Lung (tissue), 12 donors: ENCODE results near the gene KRTAP5-6. TPM values are rescaled to one million over a fixed set of nuclear protein-coding genes. Genes with fewer than 3 reads are reported as not detected.

Experiments used
- ATAC-seq: fragments of 200-7000 bp; cut with Tn5 transposase; one replicate; pipeline ENCODE4 v1.9.1; 2020; ENCODE audit warnings: moderate number of reproducible peaks; ENCODE audit not compliant: insufficient read depth, low FRiP score
- DNase-seq, 3 donors: peaks; one replicate each; pipeline ENCODE4 v3.0.0-alpha.2; 2013 to 2017
- H3K27ac ChIP-seq, 2 donors: one replicate each; pipeline ENCODE4 v1.5.1; 2013; ENCODE audit warnings: mild to moderate bottlenecking in 2 of 2, moderate library complexity in 2 of 2, control low read depth in 1 of 2, inconsistent platforms in 1 of 2, low read depth in 1 of 2, low read length in 1 of 2
- H3K27me3 ChIP-seq, 3 donors: one replicate each; pipeline ENCODE4 v1.5.1; 2013; ENCODE audit warnings: low read length in 2 of 3; ENCODE audit not compliant: control insufficient read depth in 3 of 3, insufficient read depth in 3 of 3
- H3K36me3 ChIP-seq, 4 donors: one replicate each; pipeline ENCODE4 v1.5.1; 2013; ENCODE audit warnings: low read length in 4 of 4, mild to moderate bottlenecking in 1 of 4, moderate library complexity in 1 of 4; ENCODE audit not compliant: control insufficient read depth in 4 of 4, insufficient read depth in 4 of 4
- H3K4me1 ChIP-seq, 5 donors: one replicate each; pipeline ENCODE4 v1.5.1; 2013; ENCODE audit warnings: low read length in 5 of 5, mild to moderate bottlenecking in 2 of 5, moderate library complexity in 1 of 5; ENCODE audit not compliant: control insufficient read depth in 5 of 5, insufficient read depth in 5 of 5
- H3K4me3 ChIP-seq: one replicate; pipeline ENCODE4 v1.5.1; 2013; ENCODE audit warnings: mild to moderate bottlenecking, control low read depth, moderate library complexity
- H3K9ac ChIP-seq, 2 donors: one replicate each; pipeline ENCODE4 v1.5.1; 2013; ENCODE audit warnings: low read length in 2 of 2, control low read depth in 1 of 2; ENCODE audit not compliant: insufficient read depth in 1 of 2
- H3K9me3 ChIP-seq, 4 donors: one replicate each; pipeline ENCODE4 v1.5.1; 2013; ENCODE audit warnings: low read length in 3 of 4, mild to moderate bottlenecking in 1 of 4, moderate library complexity in 1 of 4; ENCODE audit not compliant: control insufficient read depth in 4 of 4, insufficient read depth in 3 of 4
- CTCF ChIP-seq: IDR thresholded peaks from 2 replicates; pipeline ENCODE4 v1.5.1; 2012; ENCODE audit warnings: mild to moderate bottlenecking; ENCODE audit errors: control extremely low read depth, extremely low read depth
- WGBS, 2 donors: extraction: QIAGEN DNeasy Blood & Tissue Kit; methylation state at CpG; one replicate each; pipeline ENCODE4 v1.1.7; 2013; 5-methylcytosine and 5-hydroxymethylcytosine counted together
- polyA plus RNA-seq, 2 donors: library from polyadenylated mRNA; stranded (reverse); fragments of 200-250 nt; gene quantifications; one replicate each; pipeline ENCODE4 v1.2.1, GENCODE V29; 2013
- total RNA-seq, 2 donors: library from RNA; depleted of rRNA in 1 of 2; stranded (reverse); fragments of >200 nt in 1 of 2; gene quantifications; one replicate each; pipeline ENCODE4 v1.2.1, GENCODE V29; 2014 to 2021
- donor health status: control.
- donor health status: control.
- donor health status: Bipolar disorder and iron deficiency.
- donor health status: healthy.
- donor health status: DM: yes; HTN: yes; CAD: no.

The KRTAP5-6 gene
- total and polyA plus RNA-seq, 4 donors, result not detected

GRCh38 chr11:1733009-1733715 is 36.2 kb downstream of the KRTAP5-6 start:
- H3K36me3 ChIP-seq, result no peaks in the 10 kb centered on the region
- H3K27me3 ChIP-seq, result peaks cover 0 to 29% (median 18%) of the 10 kb centered on the region in 3 donors
- DNase-seq, result no peak
- no peak overlapping the region for H3K9ac ChIP-seq
- no peak for TF ChIP-seq CTCF
- H3K4me1 ChIP-seq, result no peaks in the 10 kb centered on the region
- H3K27ac ChIP-seq, result no peak overlapping the region
- no peak for ATAC-seq
- peaks cover 0 to 20% (median 7%) of the 10 kb centered on the region in 4 donors for H3K9me3 ChIP-seq
- 71 to 74% methylated on average over 14 of the region's 14 CpGs for WGBS, 2 donors
- no peak overlapping the region for H3K4me3 ChIP-seq

- Histone ChIP-seq H3K27ac (no peak overlapping the region), H3K9me3 (peaks cover 0 to 23% (median 7%) of the 10 kb centered on the region in 4 donors), H3K9ac (no peak overlapping the region), H3K4me3 (no peak overlapping the region), H3K4me1 (no peaks in the 10 kb centered on the region), H3K36me3 (no peaks in the 10 kb centered on the region), H3K27me3 (peaks cover 0 to 28% (median 15%) of the 10 kb centered on the region in 3 donors)
- WGBS, 2 donors, result 64 to 67% methylated on average over 28 of the region's 28 CpGs
- no peak for DNase-seq
- no peak for ATAC-seq
- no peak for TF ChIP-seq CTCF
Measured at GRCh38 chr11:1733716-1734640, 37.0 kb downstream of the KRTAP5-6 start.

- Histone ChIP-seq H3K4me1 (no peaks in the 10 kb centered on the region), H3K4me3 (no peak overlapping the region), H3K27me3 (peaks cover 0 to 30% (median 14%) of the 10 kb centered on the region in 3 donors), H3K36me3 (no peaks in the 10 kb centered on the region), H3K9me3 (peaks cover 0 to 23% (median 7%) of the 10 kb centered on the region in 4 donors), H3K9ac (no peak overlapping the region), H3K27ac (no peak overlapping the region)
- no peak for TF ChIP-seq CTCF
- ATAC-seq (no peak), DNase-seq (no peak)
- WGBS, 2 donors, result 47 to 54% methylated on average over 10 of the region's 10 CpGs
Measured at GRCh38 chr11:1734641-1735081, 37.7 kb downstream of the KRTAP5-6 start.
